ENCODE data around the gene CCDC93.
A peak's percentile ranks its signal among the peaks of the same experiment; 100 is the strongest.

CCDC93 gene

GRCh38 chr2:118051826-118052358 lies 38.0 kb upstream of the CCDC93 start:
- H3K27ac ChIP-seq (ENCODE audit: low read depth, low read length) = no peak overlapping the region
- no peak for TF ChIP-seq EZH2phosphoT487 (IDR thresholded peaks at IDR 0.05; ENCODE audit: borderline replicate concordance, low read length)
- TF ChIP-seq CTCF (IDR thresholded peaks at IDR 0.05; ENCODE audit: low read depth, low read length, poor library complexity, severe bottlenecking) = no peak

GRCh38 chr2:118050974-118051373 lies 37.1 kb upstream of the CCDC93 start:
- no peaks in the 10 kb centered on the region for H3K9me2 ChIP-seq (replicated peaks; ENCODE audit: control insufficient read depth, low read length)
- no peak for TF ChIP-seq EZH2phosphoT487 (IDR thresholded peaks at IDR 0.05; ENCODE audit: borderline replicate concordance, low read length)
- H3K4me1 ChIP-seq (ENCODE audit: control insufficient read depth, low read length) = peaks cover 67% of the 10 kb centered on the region
- H3K36me3 ChIP-seq (ENCODE audit: control insufficient read depth, low read length) = no peaks in the 10 kb centered on the region
- no peaks in the 10 kb centered on the region for H3K79me2 ChIP-seq (ENCODE audit: control insufficient read depth, low read length)
- H3K27me3 ChIP-seq (ENCODE audit: control insufficient read depth, low read length) = no peaks in the 10 kb centered on the region
- no peak overlapping the region for H3K4me3 ChIP-seq (ENCODE audit: low read length)
- peak overlapping the region; percentile 52 for H3K4me2 ChIP-seq (ENCODE audit: low read length)
- no peaks in the 10 kb centered on the region for H4K20me1 ChIP-seq (ENCODE audit: control insufficient read depth, insufficient read depth, low read depth, low read length)
- peaks cover 11% of the 10 kb centered on the region for H3F3A ChIP-seq (ENCODE audit: control insufficient read depth, insufficient read depth)
- no peaks in the 10 kb centered on the region for H3K9me3 ChIP-seq (ENCODE audit: control insufficient read depth, insufficient read depth, low read length)
- H3K27ac ChIP-seq (ENCODE audit: low read depth, low read length) = no peak overlapping the region

More at GRCh38 chr2:118051826-118052358, 38.0 kb upstream of the CCDC93 start:
- Histone ChIP-seq H3K79me2 (ENCODE audit: control insufficient read depth, low read length) (no peaks in the 10 kb centered on the region), H3K36me3 (ENCODE audit: control insufficient read depth, low read length) (no peaks in the 10 kb centered on the region), H3K27me3 (ENCODE audit: control insufficient read depth, low read length) (no peaks in the 10 kb centered on the region), H3K4me2 (ENCODE audit: low read length) (no peak overlapping the region), H3K9me2 (replicated peaks; ENCODE audit: control insufficient read depth, low read length) (no peaks in the 10 kb centered on the region), H3K4me3 (ENCODE audit: low read length) (no peak overlapping the region), H3F3A (ENCODE audit: control insufficient read depth, insufficient read depth) (peaks cover 17% of the 10 kb centered on the region), H4K20me1 (ENCODE audit: control insufficient read depth, insufficient read depth, low read depth, low read length) (no peaks in the 10 kb centered on the region), H3K9me3 (ENCODE audit: control insufficient read depth, insufficient read depth, low read length) (no peaks in the 10 kb centered on the region), H3K4me1 (ENCODE audit: control insufficient read depth, low read length) (peaks cover 73% of the 10 kb centered on the region)

GRCh38 chr2:118050386-118050785 lies 36.5 kb upstream of the CCDC93 start:
- Histone ChIP-seq H3K79me2 (ENCODE audit: control insufficient read depth, low read length) (no peaks in the 10 kb centered on the region), H3K9me2 (replicated peaks; ENCODE audit: control insufficient read depth, low read length) (no peaks in the 10 kb centered on the region), H3K27ac (ENCODE audit: low read depth, low read length) (no peak overlapping the region), H3F3A (ENCODE audit: control insufficient read depth, insufficient read depth) (peaks cover 5% of the 10 kb centered on the region), H3K36me3 (ENCODE audit: control insufficient read depth, low read length) (no peaks in the 10 kb centered on the region), H3K4me2 (ENCODE audit: low read length) (peak overlapping the region; percentile 52), H3K4me3 (ENCODE audit: low read length) (no peak overlapping the region), H3K27me3 (ENCODE audit: control insufficient read depth, low read length) (no peaks in the 10 kb centered on the region), H3K9me3 (ENCODE audit: control insufficient read depth, insufficient read depth, low read length) (no peaks in the 10 kb centered on the region), H4K20me1 (ENCODE audit: control insufficient read depth, insufficient read depth, low read depth, low read length) (no peaks in the 10 kb centered on the region), H3K4me1 (ENCODE audit: control insufficient read depth, low read length) (peaks cover 61% of the 10 kb centered on the region)
- TF ChIP-seq CTCF (IDR thresholded peaks at IDR 0.05; ENCODE audit: low read depth, low read length, poor library complexity, severe bottlenecking) = no peak
- no peak for TF ChIP-seq EZH2phosphoT487 (IDR thresholded peaks at IDR 0.05; ENCODE audit: borderline replicate concordance, low read length)

GRCh38 chr2:118049816-118050140 lies 35.9 kb upstream of the CCDC93 start:
- H3K27ac ChIP-seq (ENCODE audit: low read depth, low read length) = no peak overlapping the region

More at GRCh38 chr2:118049816-118050140, 35.9 kb upstream of the CCDC93 start:
- H3K4me2 ChIP-seq (ENCODE audit: low read length) = peak overlapping the region; percentile 52
- peaks cover 55% of the 10 kb centered on the region for H3K4me1 ChIP-seq (ENCODE audit: control insufficient read depth, low read length)
- no peaks in the 10 kb centered on the region for H3K27me3 ChIP-seq (ENCODE audit: control insufficient read depth, low read length)
- peak overlapping the region; percentile 39 for H3K4me3 ChIP-seq (ENCODE audit: low read length)
- TF ChIP-seq EZH2phosphoT487 (IDR thresholded peaks at IDR 0.05; ENCODE audit: borderline replicate concordance, low read length) (no peak), CTCF (IDR thresholded peaks at IDR 0.05; ENCODE audit: low read depth, low read length, poor library complexity, severe bottlenecking) (no peak)
- H3K9me2 ChIP-seq (replicated peaks; ENCODE audit: control insufficient read depth, low read length) = no peaks in the 10 kb centered on the region
- no peaks in the 10 kb centered on the region for H3K36me3 ChIP-seq (ENCODE audit: control insufficient read depth, low read length)
- H3K9me3 ChIP-seq (ENCODE audit: control insufficient read depth, insufficient read depth, low read length) = no peaks in the 10 kb centered on the region
- no peaks in the 10 kb centered on the region for H3F3A ChIP-seq (ENCODE audit: control insufficient read depth, insufficient read depth)
- H3K79me2 ChIP-seq (ENCODE audit: control insufficient read depth, low read length) = no peaks in the 10 kb centered on the region
- no peaks in the 10 kb centered on the region for H4K20me1 ChIP-seq (ENCODE audit: control insufficient read depth, insufficient read depth, low read depth, low read length)
